Measurements from ENCODE around the gene MAPKAPK2. TPM values are rescaled to one million over a fixed set of nuclear protein-coding genes. Genes with fewer than 3 reads are reported as not detected.

The MAPKAPK2 gene
- total and polyA plus RNA-seq, 2 donors (not counting 1 experiment from before 2014, with no cell fraction given) = 60.3 to 85.8 TPM

DNA sequence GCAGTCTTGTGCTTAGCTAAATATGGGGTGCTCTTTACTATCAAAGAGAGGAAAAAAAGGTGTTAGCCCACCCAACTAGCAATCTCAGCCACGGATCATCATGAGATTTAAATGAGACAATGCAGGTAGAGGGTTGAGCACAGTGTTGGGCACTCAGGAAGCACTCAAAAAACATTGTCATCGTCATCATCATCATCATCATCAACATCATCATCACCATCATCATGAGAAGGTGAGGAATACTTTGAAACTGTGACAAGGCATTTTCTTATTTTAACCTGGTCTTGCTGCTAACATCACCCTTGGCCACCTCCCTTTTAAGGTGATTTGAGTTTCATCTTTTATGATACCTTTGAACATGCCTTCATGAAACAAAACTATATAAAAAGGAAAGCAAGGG lies 3.3 kb upstream of the MAPKAPK2 start:
- no peak for ATAC-seq (ENCODE audit: low read depth)
- Mint-ChIP-seq H3K4me3 (peak overlapping the region; percentile 30), H3K27me3 (no peaks in the 10 kb centered on the region), H3K27ac (no peak overlapping the region), H3K4me1 (peaks cover 72% of the 10 kb centered on the region), H3K9me3 (ENCODE audit: insufficient read depth) (no peaks in the 10 kb centered on the region)
- H3K36me3 ChIP-seq (replicated peaks in 1 of 2; ENCODE audit: control extremely low read depth in 1 of 2, control insufficient read depth in 1 of 2, extremely low read depth in 1 of 2, insufficient read depth in 2 of 2, low read length in 1 of 2) = no peaks in the 10 kb centered on the region
- intact Hi-C loops (cut with micrococcal nuclease) = loop anchor here (2.0 to 5.0 kb wide), 4 partner anchors 243 to 1049 kb away; partner anchors contain the start of genes CD55, ELK4, PFKFB2 and YOD1
- no CpG with 5 or more reads among the region's 2 CpGs for WGBS (ENCODE audit: insufficient coverage)
- H3K4me1 ChIP-seq (ENCODE audit: control insufficient read depth in 2 of 2, insufficient read depth in 2 of 2, low read length in 2 of 2) = peaks cover 65 to 78% of the 10 kb centered on the region in 2 donors
- no peak overlapping the region for H3K9ac ChIP-seq (ENCODE audit: low read length)
- peaks cover 0 to 20% (median 3%) of the 10 kb centered on the region in 4 experiments for H3K27me3 ChIP-seq (replicated peaks in 1 of 4; ENCODE audit: control extremely low read depth in 1 of 4, control insufficient read depth in 3 of 4, insufficient read depth in 4 of 4, low read length in 3 of 4)
- no peaks in the 10 kb centered on the region for H3K9me3 ChIP-seq (ENCODE audit: control extremely low read depth in 1 of 3, control insufficient read depth in 2 of 3, insufficient read depth in 1 of 3, low read length in 2 of 3)
- no peak overlapping the region for H3K4me3 ChIP-seq (ENCODE audit: control extremely low read depth in 1 of 5, extremely low read depth in 1 of 5, insufficient read depth in 1 of 5, low read depth in 2 of 5, low read length in 4 of 5)
- no peak for DNase-seq
- ChIA-PET CTCF (interaction anchor here (0.9 to 2.5 kb wide), 4 partner anchors 8 to 54 kb away, joined by 3 to 9 read pairs (median 6); no protein-coding TSS in a partner anchor), POLR2A (no interaction called here)
- TF ChIP-seq EZH2 (IDR thresholded peaks at IDR 0.05; ENCODE audit: borderline replicate concordance, insufficient read depth, low read depth, low read length, poor library complexity, severe bottlenecking) = no peak
- TF ChIP-seq, protein P1, sequence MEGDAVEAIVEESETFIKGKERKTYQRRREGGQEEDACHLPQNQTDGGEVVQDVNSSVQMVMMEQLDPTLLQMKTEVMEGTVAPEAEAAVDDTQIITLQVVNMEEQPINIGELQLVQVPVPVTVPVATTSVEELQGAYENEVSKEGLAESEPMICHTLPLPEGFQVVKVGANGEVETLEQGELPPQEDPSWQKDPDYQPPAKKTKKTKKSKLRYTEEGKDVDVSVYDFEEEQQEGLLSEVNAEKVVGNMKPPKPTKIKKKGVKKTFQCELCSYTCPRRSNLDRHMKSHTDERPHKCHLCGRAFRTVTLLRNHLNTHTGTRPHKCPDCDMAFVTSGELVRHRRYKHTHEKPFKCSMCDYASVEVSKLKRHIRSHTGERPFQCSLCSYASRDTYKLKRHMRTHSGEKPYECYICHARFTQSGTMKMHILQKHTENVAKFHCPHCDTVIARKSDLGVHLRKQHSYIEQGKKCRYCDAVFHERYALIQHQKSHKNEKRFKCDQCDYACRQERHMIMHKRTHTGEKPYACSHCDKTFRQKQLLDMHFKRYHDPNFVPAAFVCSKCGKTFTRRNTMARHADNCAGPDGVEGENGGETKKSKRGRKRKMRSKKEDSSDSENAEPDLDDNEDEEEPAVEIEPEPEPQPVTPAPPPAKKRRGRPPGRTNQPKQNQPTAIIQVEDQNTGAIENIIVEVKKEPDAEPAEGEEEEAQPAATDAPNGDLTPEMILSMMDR (IDR thresholded peaks at IDR 0.05) = no peak
- H3K27ac ChIP-seq (ENCODE audit: low read length in 2 of 2) = no peak overlapping the region
- H4K20me1 ChIP-seq (ENCODE audit: control insufficient read depth, insufficient read depth, low read length, poor library complexity, severe bottlenecking) = peaks cover 26% of the 10 kb centered on the region
- H2AFZ ChIP-seq (ENCODE audit: insufficient read depth, low read depth, low read length, poor library complexity, severe bottlenecking) = no peak overlapping the region
- H3K79me2 ChIP-seq (ENCODE audit: control insufficient read depth, insufficient read depth, low read length) = peaks cover 24% of the 10 kb centered on the region
- H3K4me2 ChIP-seq (replicated peaks; ENCODE audit: low read depth, low read length, poor library complexity, severe bottlenecking) = peak overlapping the region; percentile 90

DNA sequence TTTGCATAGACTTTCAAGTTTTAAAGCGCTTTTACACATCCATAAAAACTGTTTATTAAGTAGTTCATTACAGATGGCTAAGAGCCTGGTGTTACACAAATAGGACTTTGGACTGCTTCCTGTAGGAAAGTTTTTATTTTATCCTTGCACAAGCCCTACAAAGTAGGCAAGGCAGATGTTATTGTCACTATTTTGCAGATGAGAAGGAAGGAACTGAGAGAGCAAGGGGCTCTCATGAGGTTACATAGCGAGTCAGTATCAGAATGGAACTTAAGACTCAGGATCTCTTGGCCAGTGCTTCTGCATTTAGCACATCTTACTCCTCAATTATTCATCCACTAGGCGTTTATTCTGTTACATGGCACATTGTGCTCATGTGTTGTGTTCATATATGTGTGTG lies 2.6 kb upstream of the MAPKAPK2 start:
- Mint-ChIP-seq H3K4me3 (peak overlapping the region; percentile 44), H3K9me3 (ENCODE audit: insufficient read depth) (no peaks in the 10 kb centered on the region), H3K27ac (no peak overlapping the region), H3K27me3 (no peaks in the 10 kb centered on the region), H3K4me1 (peaks cover 75% of the 10 kb centered on the region)
- ATAC-seq (ENCODE audit: low read depth) (no peak), DNase-seq (peak; percentile 54)
- ChIA-PET CTCF (interaction anchor here (0.6 to 2.8 kb wide), 7 partner anchors 9 to 136 kb away, joined by 4 to 21 read pairs (median 6); no protein-coding TSS in a partner anchor), POLR2A (no interaction called here)
- intact Hi-C loops (cut with micrococcal nuclease) = loop anchor here (5.0 kb wide), 3 partner anchors 370 to 1050 kb away; partner anchors contain the start of genes CD55, ELK4, PFKFB2 and YOD1
- no peak for TF ChIP-seq EZH2 (IDR thresholded peaks at IDR 0.05; ENCODE audit: borderline replicate concordance, insufficient read depth, low read depth, low read length, poor library complexity, severe bottlenecking)
- TF ChIP-seq, protein P1 (IDR thresholded peaks at IDR 0.05) = no peak
- H3K9me3 ChIP-seq (ENCODE audit: control extremely low read depth in 1 of 3, control insufficient read depth in 2 of 3, insufficient read depth in 1 of 3, low read length in 2 of 3) = no peaks in the 10 kb centered on the region
- peaks cover 28% of the 10 kb centered on the region for H4K20me1 ChIP-seq (ENCODE audit: control insufficient read depth, insufficient read depth, low read length, poor library complexity, severe bottlenecking)
- no peak overlapping the region for H3K27ac ChIP-seq (ENCODE audit: low read length in 2 of 2)
- peak overlapping the region in 1 of 5 experiments; percentile 11 for H3K4me3 ChIP-seq (ENCODE audit: control extremely low read depth in 1 of 5, extremely low read depth in 1 of 5, insufficient read depth in 1 of 5, low read depth in 2 of 5, low read length in 4 of 5)
- H3K4me2 ChIP-seq (replicated peaks; ENCODE audit: low read depth, low read length, poor library complexity, severe bottlenecking) = peak overlapping the region; percentile 90
- peaks cover 0 to 15% (median 3%) of the 10 kb centered on the region in 4 experiments for H3K27me3 ChIP-seq (replicated peaks in 1 of 4; ENCODE audit: control extremely low read depth in 1 of 4, control insufficient read depth in 3 of 4, insufficient read depth in 4 of 4, low read length in 3 of 4)
- peaks cover 32% of the 10 kb centered on the region for H3K79me2 ChIP-seq (ENCODE audit: control insufficient read depth, insufficient read depth, low read length)
- no CpG with 5 or more reads among the region's 3 CpGs for WGBS (ENCODE audit: insufficient coverage)
- peak overlapping the region; percentile 7 for H3K9ac ChIP-seq (ENCODE audit: low read length)
- H3K4me1 ChIP-seq (ENCODE audit: control insufficient read depth in 2 of 2, insufficient read depth in 2 of 2, low read length in 2 of 2) = peaks cover 67 to 79% of the 10 kb centered on the region in 2 donors
- no peak overlapping the region for H2AFZ ChIP-seq (ENCODE audit: insufficient read depth, low read depth, low read length, poor library complexity, severe bottlenecking)
- H3K36me3 ChIP-seq (replicated peaks in 1 of 2; ENCODE audit: control extremely low read depth in 1 of 2, control insufficient read depth in 1 of 2, extremely low read depth in 1 of 2, insufficient read depth in 2 of 2, low read length in 1 of 2) = no peaks in the 10 kb centered on the region
